OCI-LY3 (cell line): ENCODE data around the gene ALOXE3.

ENCODE experiments used
- CTCF ChIP-seq: fragments of 200-600, 300-600 bp; sonication (generic); IDR thresholded peaks from 2 replicates; pipeline ENCODE4 v1.5.1; 2014; ENCODE audit warnings: antibody characterized with exemption, low read length, low read depth
- EZH2phosphoT487 ChIP-seq: fragments of 200-600 bp; shearing (Covaris generic); IDR thresholded peaks from 2 replicates; pipeline ENCODE4 v1.6.1; 2018; ENCODE audit warnings: antibody characterized with exemption, mixed run types, low read depth

GRCh38 chr17:8087952-8088230, 30.4 kb downstream of the ALOXE3 start:
- TF ChIP-seq CTCF: no peak
- no peak for TF ChIP-seq EZH2phosphoT487
